GM19351 (cell line): ENCODE results near the gene ATP10A.
"Not testable (repeated sequence)": the region's sequence is repeated elsewhere in the genome, so short reads cannot be mapped to it uniquely, and the experiment has no call there.

ENCODE experiments used
- ATAC-seq: cut with Tn5 transposase; IDR thresholded peaks from one replicate; pipeline ENCODE4 v1.9.1; 2021; ENCODE audit warnings: mild to moderate bottlenecking, moderate library complexity; ENCODE audit not compliant: unreplicated experiment

ATP10A gene

DNA sequence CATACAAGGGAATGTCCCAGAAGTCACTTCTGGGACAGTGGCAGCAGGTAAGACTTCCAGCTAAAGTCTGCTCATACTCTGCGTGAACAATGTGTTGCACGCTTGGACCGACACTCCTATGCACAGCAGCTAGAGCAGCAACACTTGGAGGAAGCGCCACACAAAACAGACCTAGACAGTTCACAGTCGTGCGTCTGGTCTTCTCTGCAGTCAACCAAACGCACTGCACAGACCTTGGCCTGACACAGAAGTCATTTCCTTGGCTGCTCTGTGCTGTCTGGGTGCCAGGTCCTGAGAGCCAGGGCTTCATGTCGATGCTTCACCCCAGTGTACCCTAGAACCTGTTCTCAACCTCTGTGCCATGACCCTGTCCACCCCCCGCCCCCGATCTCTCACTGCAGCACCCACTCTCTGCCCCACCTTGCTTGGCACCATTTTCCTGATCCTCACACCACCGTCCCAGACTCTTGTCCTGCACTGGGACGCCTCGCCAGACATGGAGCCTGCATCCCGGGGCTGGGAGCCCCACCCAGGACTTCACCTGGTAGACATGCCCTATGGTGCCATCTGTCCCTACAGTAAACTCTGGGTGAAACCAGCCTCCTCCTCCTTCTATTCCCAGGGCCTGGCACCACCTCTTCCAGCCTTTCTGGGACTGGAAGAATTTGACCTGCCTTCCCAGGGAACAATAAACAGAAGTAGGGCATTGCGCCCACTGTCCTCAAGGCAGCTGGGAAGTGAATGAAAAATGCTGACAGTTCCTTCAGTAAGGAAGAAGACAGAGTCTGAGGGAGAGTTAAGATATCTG is 3.1 kb downstream of the ATP10A start:
- ATAC-seq: no peak

DNA sequence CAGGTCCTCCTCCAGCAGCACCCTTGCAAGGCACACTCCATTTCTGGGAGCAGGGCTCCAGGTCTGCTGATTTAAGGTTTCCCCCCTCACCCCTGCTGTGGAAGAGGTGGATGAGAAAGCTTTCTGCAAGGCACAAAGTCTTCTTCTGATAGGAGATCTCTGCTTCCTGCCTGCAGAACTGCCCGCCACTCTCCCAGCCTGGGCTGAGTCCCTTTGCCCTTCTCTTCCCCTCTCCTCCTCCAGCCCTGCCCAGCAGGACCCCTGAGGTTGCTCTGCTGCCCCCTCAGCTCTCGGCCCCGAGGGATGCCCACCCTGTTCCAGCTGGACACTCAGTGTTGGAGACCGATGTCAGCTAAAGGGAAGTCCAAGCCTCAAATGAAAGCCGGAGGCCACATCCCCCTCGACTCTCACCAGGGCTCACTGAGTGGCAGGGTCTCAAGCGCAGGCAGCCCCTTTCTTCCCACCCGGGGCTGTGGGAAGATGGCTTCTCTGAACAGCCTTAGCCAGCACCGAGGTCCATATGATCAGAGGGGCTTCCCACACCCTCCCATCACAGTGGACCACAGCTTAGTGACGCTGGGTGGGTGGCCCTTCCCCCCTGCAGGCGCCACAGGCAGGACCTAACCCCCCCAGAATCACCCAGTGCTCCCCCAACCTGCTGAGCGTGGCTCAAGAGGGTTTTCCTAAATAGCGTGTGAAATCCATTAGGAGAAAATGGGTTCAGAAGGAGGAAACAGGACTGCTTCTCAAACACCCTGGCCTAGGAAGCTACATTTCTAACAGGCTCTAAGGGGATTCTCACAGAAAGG is 4.0 kb downstream of the ATP10A start:
- no peak for ATAC-seq

DNA sequence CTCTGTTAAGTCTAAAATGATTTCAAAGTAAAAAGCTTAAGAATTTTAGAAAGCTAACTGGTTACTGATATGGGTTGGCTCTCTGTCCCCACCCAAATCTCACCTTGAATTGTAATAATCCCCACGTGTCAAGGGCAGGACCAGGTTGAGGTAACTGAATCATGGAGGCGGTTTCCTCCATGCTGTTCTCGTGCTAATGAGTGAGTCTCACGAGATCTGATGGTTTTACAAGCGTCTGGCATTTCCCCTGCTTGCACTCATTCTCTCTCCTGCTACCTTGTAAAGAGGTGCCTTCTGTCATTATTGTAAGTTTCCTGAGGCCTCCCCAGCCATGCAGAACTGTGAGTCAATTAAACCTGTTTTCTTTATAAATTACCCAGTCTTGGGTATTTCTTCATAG is 7.1 kb downstream of the ATP10A start:
- ATAC-seq: not testable (repeated sequence)

DNA sequence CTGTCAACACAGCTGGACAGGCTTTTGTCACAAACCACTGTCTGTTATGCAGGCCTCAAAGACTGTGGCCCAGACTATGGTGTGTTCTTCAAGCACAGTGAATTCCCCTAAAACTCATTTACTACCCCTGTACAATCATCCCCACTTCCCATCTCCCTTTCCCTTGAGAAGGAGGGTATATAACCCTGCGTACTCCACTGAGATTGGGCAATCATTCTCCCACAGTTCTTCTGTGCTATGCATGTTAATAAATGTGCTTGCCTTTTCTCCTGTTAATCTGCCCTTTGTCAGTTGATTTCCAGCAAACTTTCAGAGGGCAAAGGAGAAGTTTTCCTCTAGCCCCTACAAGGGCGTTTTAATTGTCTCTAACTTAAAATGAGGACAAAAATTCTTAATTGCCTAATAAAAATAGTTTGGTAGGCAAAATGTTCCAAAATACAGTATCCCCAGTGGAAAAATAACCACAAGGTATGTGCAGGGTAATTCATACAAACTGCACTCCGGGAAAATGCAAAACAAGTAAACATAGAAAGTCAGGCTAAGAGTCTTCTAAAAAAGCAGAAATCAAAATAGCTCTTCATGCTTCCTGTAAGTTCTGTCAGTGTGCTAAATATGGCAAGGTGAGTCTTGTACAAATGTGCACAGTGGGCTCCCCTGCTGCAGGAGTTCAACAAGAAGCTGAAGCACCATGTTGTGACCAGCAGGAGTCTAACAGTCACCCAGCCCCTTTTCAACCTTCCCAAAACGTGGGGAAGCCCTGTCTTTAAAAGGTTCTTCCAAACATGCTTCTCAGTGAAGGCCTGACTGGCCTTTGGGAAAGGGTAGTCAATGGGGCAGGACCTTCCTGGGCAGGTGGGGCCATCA is 10.2 kb downstream of the ATP10A start:
- no peak for ATAC-seq

DNA sequence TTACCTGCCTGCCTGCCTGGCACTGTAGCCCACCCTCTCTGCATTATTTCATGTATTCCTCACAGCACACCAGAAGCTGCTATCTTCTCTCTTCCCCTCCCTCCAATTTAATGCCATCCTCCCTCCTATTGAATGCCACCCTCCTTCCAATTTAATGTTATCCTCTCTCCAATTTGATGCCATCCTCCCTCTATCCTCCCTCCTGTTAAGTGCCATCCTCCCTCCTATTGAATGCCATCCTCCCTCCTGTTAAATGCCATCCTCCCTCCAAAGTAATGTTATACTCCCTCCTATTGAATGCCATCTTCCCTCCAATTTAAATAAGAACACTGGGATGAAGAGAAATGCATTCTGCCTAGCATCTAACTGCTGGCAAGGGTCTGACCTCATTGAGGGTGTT is 11.1 kb downstream of the ATP10A start:
- no peak for ATAC-seq

DNA sequence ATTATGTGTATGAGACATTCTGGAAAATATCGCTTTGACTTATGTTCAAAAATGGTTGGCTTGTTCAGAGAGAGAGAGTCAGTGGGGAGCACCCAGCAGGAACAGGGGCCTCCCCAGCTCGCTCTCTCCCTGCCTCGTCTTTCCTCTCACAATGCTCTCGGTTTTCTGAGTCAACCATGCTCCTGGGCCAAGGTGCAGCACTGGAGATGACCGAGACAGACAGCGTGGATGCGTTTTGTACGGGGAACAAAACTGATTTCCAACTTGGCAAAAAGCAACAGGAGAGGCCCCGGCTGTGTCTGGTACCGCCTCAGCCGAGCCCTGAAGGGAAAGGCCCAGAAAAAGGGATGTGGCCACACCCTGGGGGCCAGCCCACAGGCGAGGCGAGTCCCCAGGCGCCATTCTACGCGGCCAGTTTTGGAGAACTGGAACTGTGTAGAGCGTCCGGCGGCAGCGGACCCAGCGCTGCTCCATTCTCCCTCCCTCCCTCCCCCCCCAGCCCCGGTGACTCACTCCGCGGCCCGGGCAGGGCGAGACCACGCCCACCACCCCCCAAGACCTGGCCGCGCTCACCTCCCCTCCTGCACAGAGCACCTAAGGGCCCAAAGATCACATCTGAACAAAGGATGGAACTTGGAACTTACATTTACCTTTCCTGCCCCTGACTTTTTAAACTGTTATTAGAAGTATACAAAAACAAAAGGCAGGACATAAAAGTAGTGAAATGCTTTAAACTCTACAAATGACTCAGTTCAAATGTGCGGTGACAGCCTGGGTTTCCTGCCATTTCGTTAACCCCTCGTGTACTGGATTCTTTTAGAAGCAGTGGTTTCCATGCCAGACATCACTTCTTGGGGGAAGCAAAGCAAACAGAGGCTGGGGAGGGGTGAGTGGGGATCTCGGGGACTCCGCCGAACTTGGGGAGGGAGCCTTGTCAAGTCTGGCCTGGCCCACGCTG is 12.7 kb downstream of the ATP10A start:
- peak; percentile 73 for ATAC-seq

DNA sequence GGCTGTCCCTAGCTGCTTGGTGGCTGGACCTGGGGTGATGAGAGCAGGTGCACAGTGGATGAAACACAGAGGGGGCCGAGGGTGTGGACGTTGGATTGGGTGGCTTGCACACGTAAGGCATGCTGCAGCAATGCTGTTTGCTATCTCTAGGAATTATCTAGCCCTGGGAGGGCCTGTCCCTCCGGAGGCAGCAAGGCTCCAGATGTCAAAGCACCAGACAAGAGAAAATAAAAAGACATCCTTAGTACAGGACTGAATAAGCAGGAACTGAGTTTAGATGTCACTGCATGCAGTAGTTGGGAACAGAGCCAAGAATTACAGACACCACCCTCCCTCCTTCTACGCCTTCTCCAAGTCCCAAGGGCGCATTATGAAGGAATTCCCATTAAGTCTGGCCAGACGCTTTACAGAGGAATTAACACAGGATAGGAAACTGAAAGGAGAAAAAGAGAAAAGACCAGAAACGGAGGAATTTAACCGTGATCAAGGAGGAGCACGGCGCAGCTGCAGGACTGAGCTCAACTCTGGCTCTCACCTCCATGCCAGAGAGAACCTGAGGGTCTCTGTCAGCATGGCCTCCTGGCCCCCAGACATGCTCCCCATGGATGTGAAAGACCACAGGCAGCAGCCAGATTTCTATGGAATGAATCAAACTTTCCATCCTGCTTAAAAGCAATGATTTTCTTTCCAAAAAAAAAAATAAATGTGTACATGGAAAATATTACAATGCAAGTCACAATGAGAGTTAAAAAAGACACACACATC is 13.8 kb downstream of the ATP10A start:
- no peak for ATAC-seq

DNA sequence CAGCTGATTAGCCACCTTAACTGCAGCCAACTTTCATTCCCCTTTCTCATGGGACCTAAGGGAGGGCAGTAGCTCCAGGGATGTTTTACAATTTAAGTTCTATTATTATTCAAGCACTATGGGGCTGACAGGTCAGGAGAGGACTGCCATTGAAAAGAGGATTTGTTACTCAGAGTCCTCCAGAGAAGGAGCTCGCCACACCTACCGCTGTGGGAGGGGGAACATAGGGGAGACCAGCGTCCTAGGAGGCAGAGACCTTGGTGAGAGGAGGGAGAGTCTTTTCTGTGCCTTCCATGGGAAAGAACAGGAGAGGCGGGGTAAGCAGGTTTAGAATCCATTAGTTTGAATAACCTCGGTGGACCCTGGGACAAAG is 14.4 kb downstream of the ATP10A start:
- ATAC-seq: no peak

DNA sequence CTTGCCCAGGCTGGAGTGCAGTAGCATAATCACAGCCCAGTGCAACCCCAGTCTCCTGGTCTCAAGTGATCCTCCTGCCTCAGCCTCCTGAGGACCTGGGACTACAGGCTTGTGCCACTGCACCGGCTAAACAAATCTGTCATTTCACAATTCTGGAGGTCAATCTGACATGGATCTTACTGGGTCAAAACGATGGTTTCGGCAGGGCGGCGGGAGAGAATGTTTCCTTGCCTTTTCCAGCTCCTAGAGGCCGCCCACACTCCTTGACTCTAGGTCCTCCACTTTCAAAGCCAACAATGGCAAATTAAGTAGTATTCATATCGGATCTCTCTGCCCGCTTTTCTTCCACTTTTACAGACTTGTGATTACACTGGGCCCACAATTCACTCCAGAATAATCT is 14.8 kb downstream of the ATP10A start:
- no peak for ATAC-seq

DNA sequence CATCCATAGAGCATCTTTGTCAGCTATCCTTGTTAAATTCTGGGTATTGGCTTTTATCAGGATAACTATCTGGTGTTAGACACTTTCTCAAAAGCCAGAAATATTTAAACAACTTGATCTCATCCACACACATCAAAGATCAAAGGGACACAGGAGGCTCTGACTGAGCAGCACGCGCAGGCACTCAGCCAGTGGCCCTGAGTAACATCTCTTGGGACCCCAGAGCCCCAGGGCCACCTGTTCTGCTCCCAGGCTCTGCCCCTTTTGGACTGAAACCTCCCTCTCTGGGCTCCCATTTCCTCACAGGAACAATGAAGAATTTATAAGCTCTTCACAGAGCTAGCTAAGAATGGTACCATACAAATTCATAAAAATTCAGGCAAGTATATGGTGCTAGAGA is 16.1 kb downstream of the ATP10A start:
- ATAC-seq: no peak

DNA sequence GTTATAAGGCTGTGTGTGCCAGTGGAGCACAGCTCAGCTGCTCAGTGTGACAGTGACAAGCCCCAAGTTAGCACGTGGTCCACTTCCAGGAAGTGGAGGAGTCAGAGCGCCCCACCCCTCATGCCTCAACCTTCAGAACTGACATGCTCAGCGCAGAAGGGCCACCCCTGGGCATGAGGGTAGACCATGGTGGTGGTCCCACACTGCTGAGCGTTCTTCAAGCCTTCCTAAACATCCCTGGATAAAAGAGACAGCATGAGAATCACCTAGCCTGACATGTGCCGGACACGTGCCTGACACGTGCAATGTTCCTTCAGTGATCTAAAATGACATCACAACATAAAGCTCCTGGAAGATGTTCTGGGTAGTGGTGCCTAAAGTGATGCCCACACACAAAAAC is 16.8 kb downstream of the ATP10A start:
- no peak for ATAC-seq

DNA sequence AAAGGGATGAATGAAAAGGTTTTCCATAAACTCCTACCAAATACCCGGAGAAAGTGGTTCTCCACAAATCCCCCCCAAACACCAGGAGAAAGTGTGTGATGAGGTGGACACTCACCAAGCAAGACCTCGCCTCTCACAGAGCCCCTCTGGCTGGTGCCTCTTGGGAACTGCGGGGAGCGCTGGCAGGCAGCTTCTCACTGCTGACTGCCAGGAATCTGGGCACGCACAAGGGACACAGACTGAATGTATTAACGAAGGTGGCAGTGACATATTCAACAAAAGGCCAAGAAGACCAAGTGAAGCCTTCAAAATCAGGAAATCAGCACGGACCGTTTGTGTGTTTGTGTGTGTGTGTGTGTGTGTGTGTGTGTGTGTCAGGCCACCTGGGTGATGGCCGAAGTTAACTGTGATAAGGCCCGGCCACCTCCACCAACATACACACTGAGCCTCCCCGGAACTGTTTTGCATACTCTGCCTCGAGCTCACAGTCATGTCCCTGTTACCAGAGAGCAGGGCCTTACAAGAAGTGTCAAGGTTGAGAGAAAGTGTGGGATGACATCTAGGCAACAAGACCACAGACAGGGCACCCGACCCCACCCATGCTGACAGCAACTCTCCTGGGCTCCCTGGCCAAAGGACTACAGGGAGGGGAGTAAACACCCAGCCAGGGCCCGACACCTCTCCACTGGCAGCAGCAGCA is 18.0 kb downstream of the ATP10A start:
- no peak for ATAC-seq

DNA sequence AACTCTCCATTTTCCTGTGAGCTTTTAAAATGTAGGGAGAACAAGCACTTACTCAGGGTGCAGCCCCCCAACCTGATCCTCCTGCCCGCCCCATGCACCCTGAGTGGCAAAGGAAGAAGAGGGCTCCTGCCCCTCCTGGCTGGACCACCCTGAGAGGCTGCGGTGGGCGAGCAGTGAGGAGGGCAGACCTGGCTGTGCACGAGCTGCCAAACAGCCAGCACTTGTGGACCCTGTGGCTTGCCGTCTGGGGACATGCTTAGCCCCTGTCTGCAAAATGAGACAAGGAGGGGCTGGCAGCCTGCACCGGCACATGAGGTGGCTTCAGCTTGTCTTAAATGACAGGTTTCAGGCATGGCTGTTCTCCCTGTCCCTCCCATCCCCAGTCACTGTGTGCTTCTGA is 18.6 kb downstream of the ATP10A start:
- ATAC-seq: no peak

DNA sequence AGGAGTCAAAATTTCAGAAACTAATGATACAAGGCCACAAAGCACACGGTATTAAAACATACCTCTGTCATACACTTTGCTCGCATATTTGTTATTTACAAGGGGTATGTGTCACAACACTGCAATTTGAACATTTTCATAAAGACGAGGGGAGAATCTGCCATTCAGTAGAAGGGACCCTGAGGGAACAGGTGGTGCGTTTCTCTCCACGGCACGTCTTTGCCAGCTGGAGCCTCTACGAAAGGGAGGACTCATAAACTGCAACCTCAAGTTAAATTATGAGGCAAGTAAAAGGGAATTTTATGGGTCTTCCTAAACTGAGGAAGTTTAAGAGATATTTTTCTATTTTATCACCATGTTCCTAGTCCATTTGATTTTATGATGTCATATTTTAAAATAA is 19.1 kb downstream of the ATP10A start:
- no peak for ATAC-seq

DNA sequence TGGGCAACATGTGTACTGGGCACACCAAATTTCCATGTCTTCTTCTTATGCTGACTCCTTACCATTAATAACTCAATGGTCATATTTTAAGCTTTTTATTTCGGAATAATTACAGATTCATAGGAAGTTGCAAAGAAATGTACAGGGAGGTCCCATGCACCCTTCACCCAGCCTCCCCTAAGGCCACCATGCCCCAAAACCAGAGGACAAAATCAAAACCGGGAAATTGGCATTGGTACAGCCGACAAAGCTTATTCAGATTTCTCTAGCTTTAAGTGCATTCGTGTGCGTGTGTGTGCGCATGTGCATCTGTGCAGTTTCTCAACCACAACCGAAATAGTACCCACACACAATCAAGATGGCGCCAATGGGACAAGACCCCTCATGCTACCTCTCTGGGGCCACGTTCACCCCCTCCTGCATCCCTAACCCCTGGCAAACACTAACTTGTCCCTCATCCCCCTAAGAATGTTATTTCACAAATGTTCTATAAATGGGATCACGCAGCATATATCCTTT is 23.4 kb downstream of the ATP10A start:
- no peak for ATAC-seq

DNA sequence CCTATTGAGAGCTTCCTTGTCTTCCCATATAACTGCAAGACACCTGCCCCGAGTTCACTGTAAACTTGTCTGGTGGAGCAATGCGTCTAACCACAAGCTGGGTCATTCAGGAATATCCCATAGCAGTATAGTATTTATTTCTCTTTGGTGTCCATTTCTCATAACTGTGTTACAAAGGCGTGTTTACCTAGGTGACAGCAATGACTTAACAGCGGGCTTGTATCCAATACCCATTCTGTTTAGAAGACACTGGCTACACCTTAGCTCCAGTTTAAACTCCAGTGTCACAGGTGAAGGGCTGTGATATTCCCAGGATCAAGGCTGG is 24.3 kb downstream of the ATP10A start:
- no peak for ATAC-seq

DNA sequence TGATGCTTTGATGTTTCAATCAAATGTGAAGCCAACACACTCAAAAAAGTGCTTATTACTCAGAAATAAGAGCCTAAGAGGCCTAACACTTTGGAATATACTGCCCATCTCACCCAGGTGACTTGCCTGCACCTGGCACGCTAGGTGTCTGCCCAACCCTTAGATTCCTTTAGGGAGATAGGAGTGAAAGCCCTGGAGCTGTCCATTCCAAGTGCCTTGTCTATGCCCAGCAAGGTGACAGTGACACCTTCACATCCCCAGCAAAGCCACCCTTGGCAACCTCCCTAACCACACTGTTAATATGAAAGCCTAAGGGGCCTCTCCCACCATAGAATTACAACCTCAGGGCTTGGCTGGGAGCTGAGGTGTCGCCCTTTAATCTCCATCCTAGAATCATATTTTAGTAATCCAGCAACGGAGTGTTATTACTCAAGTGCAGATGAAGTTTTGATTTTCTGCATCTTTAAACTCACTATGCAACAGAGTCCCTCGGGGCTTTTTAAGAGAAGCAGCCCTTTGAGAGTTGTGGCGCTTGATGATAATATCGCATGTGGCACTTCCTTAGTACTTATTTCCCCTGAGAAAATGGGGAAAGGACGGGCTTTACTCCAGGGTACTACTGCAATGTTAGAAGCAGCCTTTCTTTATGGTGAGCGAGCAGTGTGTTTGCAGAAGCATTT is 24.8 kb downstream of the ATP10A start:
- ATAC-seq: no peak

DNA sequence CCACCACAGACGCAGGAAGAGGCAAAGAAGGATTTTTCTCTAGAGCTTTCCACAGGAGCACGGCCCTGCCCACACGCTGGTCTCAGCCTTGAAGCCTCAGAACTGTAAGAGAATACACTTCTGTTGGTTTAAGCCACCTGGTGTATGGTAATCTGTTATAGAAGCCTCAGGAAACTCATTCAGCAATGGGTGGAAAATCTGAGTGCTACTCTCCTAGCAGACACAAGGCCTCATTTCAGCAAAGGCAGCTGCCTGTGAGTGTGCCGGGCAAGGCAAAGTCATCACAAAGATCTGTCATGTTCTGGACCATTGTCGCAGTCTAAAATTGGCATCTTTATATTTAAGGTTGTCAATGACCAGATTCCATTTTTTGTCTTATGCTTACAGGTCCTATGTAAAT is 31.0 kb downstream of the ATP10A start:
- ATAC-seq: no peak
